BLaER1 (cell line): ENCODE results near the gene RIN3.

Experiments used
- H3K27ac ChIP-seq: shearing (Covaris generic); formaldehyde crosslinking; 2 replicates; pipeline ENCODE4 v1.8.1; 2022
- H3K27me3 ChIP-seq: shearing (Covaris generic); formaldehyde crosslinking; 2 replicates; pipeline ENCODE4 v1.8.1; 2022
- H3K36me3 ChIP-seq: shearing (Covaris generic); formaldehyde crosslinking; 2 replicates; pipeline ENCODE4 v1.8.1; 2022
- H3K4me1 ChIP-seq: shearing (Covaris generic); formaldehyde crosslinking; 2 replicates; pipeline ENCODE4 v1.8.1; 2022
- H3K4me2 ChIP-seq: shearing (Covaris generic); formaldehyde crosslinking; 2 replicates; pipeline ENCODE4 v1.8.1; 2022
- H3K4me3 ChIP-seq: shearing (Covaris generic); formaldehyde crosslinking; 2 replicates; pipeline ENCODE4 v1.8.1; 2022
- H3K9ac ChIP-seq: shearing (Covaris generic); formaldehyde crosslinking; 2 replicates; pipeline ENCODE4 v1.8.1; 2022
- H3K9me3 ChIP-seq: shearing (Covaris generic); formaldehyde crosslinking; 2 replicates; pipeline ENCODE4 v1.8.1; 2022
- H4K20me1 ChIP-seq: shearing (Covaris generic); formaldehyde crosslinking; 2 replicates; pipeline ENCODE4 v1.8.1; 2022
- Cebpa-rat ChIP-seq: shearing (Covaris generic); IDR thresholded peaks from 2 replicates; pipeline ENCODE4 v1.8.1; 2022

Gene RIN3

DNA sequence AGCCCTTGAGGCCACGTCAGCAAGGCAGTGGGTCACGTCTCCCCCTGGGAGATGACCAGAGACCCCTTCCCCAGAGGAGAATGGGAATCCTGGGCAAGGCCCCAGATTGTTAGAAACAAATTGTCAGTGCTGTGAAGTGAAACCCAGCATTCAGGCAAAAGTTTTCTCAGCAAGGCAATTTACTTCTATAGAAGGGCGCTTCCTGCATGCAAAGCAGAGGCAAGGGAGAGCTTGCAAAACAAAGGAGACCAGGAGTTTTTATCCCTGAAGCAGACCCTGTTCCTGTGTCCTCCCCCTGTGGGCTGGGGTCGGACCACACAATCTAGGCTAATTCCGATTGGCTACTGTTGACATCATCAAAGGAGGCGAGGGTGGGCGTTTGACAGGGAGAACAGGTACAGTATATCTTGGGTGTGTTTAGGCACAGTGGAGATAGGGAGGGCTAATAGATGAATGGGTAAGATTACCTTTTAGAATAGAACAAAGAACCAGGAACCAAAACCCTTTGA, 114.2 kb downstream of the RIN3 start:
- Histone ChIP-seq H3K36me3 (peaks cover 33% of the 10 kb centered on the region), H3K27ac (no peak overlapping the region), H4K20me1 (peaks cover 9% of the 10 kb centered on the region), H3K9me3 (peaks cover 45% of the 10 kb centered on the region), H3K4me1 (peaks cover 8% of the 10 kb centered on the region), H3K27me3 (no peaks in the 10 kb centered on the region), H3K4me3 (no peak overlapping the region), H3K4me2 (no peak overlapping the region), H3K9ac (no peak overlapping the region)
- TF ChIP-seq Cebpa-rat, result no peak

DNA sequence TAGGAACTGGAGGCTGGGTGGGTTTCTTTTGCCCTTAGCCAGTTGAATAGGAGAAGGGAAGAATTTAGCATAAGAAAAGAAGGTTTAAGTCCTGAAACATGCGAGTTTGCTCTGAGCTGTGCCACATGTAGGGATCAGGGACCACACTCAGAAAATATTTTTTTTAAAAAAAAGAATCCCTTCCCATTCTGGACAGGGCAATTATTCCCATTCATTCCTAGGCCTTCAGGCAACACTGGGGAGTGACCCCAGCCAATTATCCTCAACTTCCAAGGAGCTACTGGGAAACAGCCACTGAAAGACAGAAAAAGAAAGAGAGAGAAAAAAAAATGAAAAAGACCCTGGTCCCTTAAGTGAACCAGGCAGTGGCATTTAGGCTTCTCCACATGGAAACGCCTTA, 115.1 kb downstream of the RIN3 start:
- Histone ChIP-seq H3K4me2 (no peak overlapping the region), H3K27ac (no peak overlapping the region), H3K27me3 (no peaks in the 10 kb centered on the region), H3K4me1 (peaks cover 17% of the 10 kb centered on the region), H3K9ac (no peak overlapping the region), H4K20me1 (peaks cover 16% of the 10 kb centered on the region), H3K36me3 (peaks cover 30% of the 10 kb centered on the region), H3K4me3 (no peak overlapping the region), H3K9me3 (peaks cover 37% of the 10 kb centered on the region)
- TF ChIP-seq Cebpa-rat, result no peak

- Histone ChIP-seq H4K20me1 (peaks cover 16% of the 10 kb centered on the region), H3K36me3 (peaks cover 22% of the 10 kb centered on the region), H3K27me3 (no peaks in the 10 kb centered on the region), H3K4me2 (no peak overlapping the region), H3K4me1 (peaks cover 33% of the 10 kb centered on the region), H3K27ac (no peak overlapping the region), H3K4me3 (no peak overlapping the region), H3K9me3 (peaks cover 30% of the 10 kb centered on the region), H3K9ac (no peak overlapping the region)
- no peak for TF ChIP-seq Cebpa-rat
Measured at GRCh38 chr14:92630367-92630766, 116.8 kb downstream of the RIN3 start.

GRCh38 chr14:92631098-92631497, 117.5 kb downstream of the RIN3 start:
- peaks cover 16% of the 10 kb centered on the region for H4K20me1 ChIP-seq
- peaks cover 34% of the 10 kb centered on the region for H3K4me1 ChIP-seq
- H3K9ac ChIP-seq, result no peak overlapping the region
- no peaks in the 10 kb centered on the region for H3K27me3 ChIP-seq
- peaks cover 26% of the 10 kb centered on the region for H3K9me3 ChIP-seq
- TF ChIP-seq Cebpa-rat, result no peak
- H3K4me2 ChIP-seq, result no peak overlapping the region
- H3K4me3 ChIP-seq, result no peak overlapping the region
- no peak overlapping the region for H3K27ac ChIP-seq
- H3K36me3 ChIP-seq, result peaks cover 21% of the 10 kb centered on the region

- H3K9ac ChIP-seq, result no peak overlapping the region
- no peaks in the 10 kb centered on the region for H3K27me3 ChIP-seq
- no peak overlapping the region for H3K4me3 ChIP-seq
- no peak for TF ChIP-seq Cebpa-rat
- peaks cover 34% of the 10 kb centered on the region for H3K4me1 ChIP-seq
- H3K9me3 ChIP-seq, result peaks cover 10% of the 10 kb centered on the region
- peak overlapping the region; percentile 74 for H3K4me2 ChIP-seq
- H3K36me3 ChIP-seq, result peaks cover 5% of the 10 kb centered on the region
- peaks cover 17% of the 10 kb centered on the region for H4K20me1 ChIP-seq
- H3K27ac ChIP-seq, result no peak overlapping the region
Measured at GRCh38 chr14:92632546-92633273, 119.1 kb downstream of the RIN3 start.

- Histone ChIP-seq H3K9me3 (peaks cover 5% of the 10 kb centered on the region), H4K20me1 (peaks cover 22% of the 10 kb centered on the region), H3K27me3 (no peaks in the 10 kb centered on the region), H3K36me3 (no peaks in the 10 kb centered on the region), H3K9ac (no peak overlapping the region), H3K27ac (no peak overlapping the region), H3K4me3 (no peak overlapping the region), H3K4me1 (peaks cover 34% of the 10 kb centered on the region), H3K4me2 (peak overlapping the region; percentile 74)
- no peak for TF ChIP-seq Cebpa-rat
Measured at GRCh38 chr14:92633274-92633616, 119.7 kb downstream of the RIN3 start.

- Histone ChIP-seq H3K36me3 (no peaks in the 10 kb centered on the region), H3K9me3 (peaks cover under 1% of the 10 kb centered on the region; the same call in 1 of the 2 replicates), H3K4me2 (no peak overlapping the region), H3K4me3 (no peak overlapping the region), H3K27me3 (no peaks in the 10 kb centered on the region), H3K4me1 (peaks cover 34% of the 10 kb centered on the region), H3K9ac (no peak overlapping the region), H4K20me1 (peaks cover 27% of the 10 kb centered on the region), H3K27ac (no peak overlapping the region)
- TF ChIP-seq Cebpa-rat, result no peak
Measured at GRCh38 chr14:92633724-92634123, 120.1 kb downstream of the RIN3 start.

DNA sequence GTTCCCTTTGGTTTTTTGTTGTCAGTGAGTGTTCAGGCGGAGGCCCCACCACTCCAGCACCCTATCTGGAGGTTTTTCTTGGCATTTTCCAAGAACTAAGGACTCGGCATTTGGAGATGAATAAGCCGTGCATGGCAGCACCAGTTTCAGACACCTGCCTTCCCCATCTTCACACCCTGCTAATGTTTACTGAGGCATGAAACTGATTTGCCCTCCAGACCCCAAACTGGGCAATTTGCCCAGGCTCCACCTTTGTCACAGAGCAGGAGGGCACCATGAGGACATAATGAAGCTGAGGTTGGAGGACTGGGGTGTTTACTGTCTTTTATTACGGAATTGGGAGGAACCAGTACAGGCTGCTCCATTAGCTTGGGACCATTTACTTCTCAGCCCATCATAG, 121.5 kb downstream of the RIN3 start:
- H3K27ac ChIP-seq, result no peak overlapping the region

GRCh38 chr14:92635896-92636295, 122.3 kb downstream of the RIN3 start:
- Histone ChIP-seq H4K20me1 (peaks cover 34% of the 10 kb centered on the region), H3K9me3 (no peaks in the 10 kb centered on the region), H3K27me3 (no peaks in the 10 kb centered on the region), H3K9ac (no peak overlapping the region), H3K4me2 (no peak overlapping the region), H3K4me1 (peaks cover 34% of the 10 kb centered on the region), H3K4me3 (no peak overlapping the region), H3K36me3 (no peaks in the 10 kb centered on the region), H3K27ac (no peak overlapping the region)
- TF ChIP-seq Cebpa-rat, result no peak

More for the DNA sequence above, 121.5 kb downstream of the RIN3 start:
- Histone ChIP-seq H3K9ac (no peak overlapping the region), H3K9me3 (no peaks in the 10 kb centered on the region), H4K20me1 (peaks cover 34% of the 10 kb centered on the region), H3K4me2 (peak overlapping the region; percentile 55), H3K27me3 (no peaks in the 10 kb centered on the region), H3K4me3 (no peak overlapping the region), H3K4me1 (peaks cover 34% of the 10 kb centered on the region), H3K36me3 (no peaks in the 10 kb centered on the region)
- no peak for TF ChIP-seq Cebpa-rat

DNA sequence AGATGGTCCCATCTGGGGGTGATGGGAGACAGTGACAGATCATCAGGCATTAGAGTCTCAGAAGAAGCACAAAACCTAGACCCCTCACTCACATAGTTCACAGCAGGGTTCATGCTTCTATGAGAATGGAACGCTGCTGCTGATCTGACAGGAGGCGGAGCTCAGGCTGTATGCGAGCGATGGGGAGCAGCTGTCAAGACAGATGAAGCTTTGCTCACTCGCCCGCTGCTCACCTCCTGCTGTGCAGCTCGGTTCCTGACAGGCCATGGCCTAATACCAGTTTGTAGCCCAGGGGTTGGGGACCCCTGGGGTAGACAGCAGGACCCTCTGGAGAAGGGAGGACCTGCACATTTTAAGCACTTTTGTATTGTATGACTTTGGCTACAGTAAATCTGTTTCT, 123.6 kb downstream of the RIN3 start:
- no peak overlapping the region for H3K9ac ChIP-seq
- no peak overlapping the region for H3K4me3 ChIP-seq
- H3K36me3 ChIP-seq, result peaks cover under 1% of the 10 kb centered on the region; the same call in 1 of the 2 replicates
- no peaks in the 10 kb centered on the region for H3K27me3 ChIP-seq
- H3K4me1 ChIP-seq, result peaks cover 31% of the 10 kb centered on the region
- no peak overlapping the region for H3K4me2 ChIP-seq
- no peaks in the 10 kb centered on the region for H3K9me3 ChIP-seq
- no peak for TF ChIP-seq Cebpa-rat
- H4K20me1 ChIP-seq, result peaks cover 30% of the 10 kb centered on the region
- no peak overlapping the region for H3K27ac ChIP-seq

- Histone ChIP-seq H3K9me3 (no peaks in the 10 kb centered on the region), H3K4me3 (no peak overlapping the region), H3K4me1 (peaks cover 24% of the 10 kb centered on the region), H3K36me3 (peaks cover 7% of the 10 kb centered on the region; the same call in 1 of the 2 replicates), H3K9ac (no peak overlapping the region), H4K20me1 (peaks cover 24% of the 10 kb centered on the region), H3K27me3 (no peaks in the 10 kb centered on the region), H3K4me2 (no peak overlapping the region), H3K27ac (no peak overlapping the region)
- no peak for TF ChIP-seq Cebpa-rat
Measured at GRCh38 chr14:92637864-92638263, 124.3 kb downstream of the RIN3 start.
